GM23248 (cell line): ENCODE measurements around the gene ARHGEF1. TPM values are rescaled to one million over a fixed set of nuclear protein-coding genes. Genes with fewer than 3 reads are reported as not detected.
"Not testable (repeated sequence)": the region's sequence is repeated elsewhere in the genome, so short reads cannot be mapped to it uniquely, and the experiment has no call there.

Source experiments
- DNase-seq: peaks from one replicate; pipeline ENCODE4 v3.0.0-alpha.2; 2015
- H2AFZ ChIP-seq: fragments of 200-600 bp; sonication (generic); 2 replicates; pipeline ENCODE4 v1.6.1; 2016; ENCODE audit warnings: antibody characterized with exemption
- H3F3A ChIP-seq: fragments of 200-600 bp; sonication (generic); 2 replicates; pipeline ENCODE4 v1.6.1; 2016; ENCODE audit warnings: mild to moderate bottlenecking, antibody characterized with exemption, mixed run types; ENCODE audit not compliant: insufficient read depth
- H3K27ac ChIP-seq: fragments of 200-600 bp; sonication (generic); 2 replicates; pipeline ENCODE4 v1.5.1; 2016; ENCODE audit warnings: mild to moderate bottlenecking
- H3K27me3 ChIP-seq: fragments of 200-600 bp; sonication (generic); replicated peaks from 2 replicates; pipeline ENCODE4 v1.6.1; 2016; ENCODE audit warnings: mild to moderate bottlenecking; ENCODE audit not compliant: insufficient read depth
- H3K36me3 ChIP-seq: fragments of 200-600 bp; sonication (generic); 2 replicates; pipeline ENCODE4 v1.6.1; 2016; ENCODE audit warnings: low read depth, mild to moderate bottlenecking
- H3K4me1 ChIP-seq: fragments of 200-600 bp; sonication (generic); 2 replicates; pipeline ENCODE4 v1.6.1; 2016; ENCODE audit warnings: mild to moderate bottlenecking; ENCODE audit not compliant: insufficient read depth
- H3K4me2 ChIP-seq: fragments of 200-600 bp; sonication (generic); one replicate; pipeline ENCODE4 v1.6.1; 2016; ENCODE audit warnings: mild to moderate bottlenecking; ENCODE audit not compliant: unreplicated experiment
- H3K4me3 ChIP-seq: fragments of 200-600 bp; sonication (generic); 2 replicates; pipeline ENCODE4 v1.5.1; 2016; ENCODE audit warnings: mild to moderate bottlenecking
- H3K79me2 ChIP-seq: fragments of 200-600 bp; sonication (generic); 2 replicates; pipeline ENCODE4 v1.6.1; 2016; ENCODE audit warnings: mild to moderate bottlenecking; ENCODE audit not compliant: insufficient read depth
- H3K9ac ChIP-seq: fragments of 200-600 bp; sonication (generic); 2 replicates; pipeline ENCODE4 v1.6.1; 2016; ENCODE audit warnings: mild to moderate bottlenecking
- H3K9me2 ChIP-seq: fragments of 200-600 bp; sonication (generic); 2 replicates; pipeline ENCODE4 v1.6.1; 2016; ENCODE audit warnings: mixed run types, mild to moderate bottlenecking, moderate library complexity; ENCODE audit not compliant: insufficient read depth
- H3K9me3 ChIP-seq: fragments of 200-600 bp; sonication (generic); one replicate; pipeline ENCODE4 v1.6.1; 2017; ENCODE audit warnings: low read depth
- H4K20me1 ChIP-seq: fragments of 200-600 bp; sonication (generic); 2 replicates; pipeline ENCODE4 v1.6.0; 2016; ENCODE audit not compliant: insufficient read depth
- EZH2 ChIP-seq: fragments of 200-600 bp; sonication (generic); IDR thresholded peaks from 2 replicates; pipeline ENCODE4 v1.6.1; 2018; ENCODE audit warnings: antibody characterized with exemption, mild to moderate bottlenecking; ENCODE audit not compliant: insufficient read depth, poor library complexity, severe bottlenecking
- EZH2phosphoT487 ChIP-seq: fragments of 200-600 bp; sonication (generic); IDR thresholded peaks from 2 replicates; pipeline ENCODE4 v1.6.1; 2018; ENCODE audit warnings: antibody characterized with exemption, moderate library complexity, mild to moderate bottlenecking, low read depth; ENCODE audit not compliant: insufficient read depth
- WGBS, 2 experiments: methylation state at CpG; one replicate each; pipeline ENCODE4 v1.1.6; 2015 to 2017; ENCODE audit warnings: low lambda C conversion rate in 2 of 2, low coverage in 1 of 2; ENCODE audit errors: missing lambda C conversion rate in 2 of 2; 5-methylcytosine and 5-hydroxymethylcytosine counted together
- in situ Hi-C: fragments of 300-500 bp; cut with MboI; formaldehyde crosslinking; loops from 2 replicates; pipeline ENCODE4 v1.15.0; 2020
- polyA plus RNA-seq: library from polyadenylated mRNA; unstranded; fragments of >200 nt; fragmentation: Nextera tagmentation; extraction: Ambion mirVana; gene quantifications from 2 replicates; pipeline ENCODE4 v1.2.1, GENCODE V29; 2016
- total RNA-seq: library from RNA; depleted of rRNA; stranded (reverse); fragments of >200 nt; shearing (Covaris generic); gene quantifications from 2 replicates; pipeline ENCODE4 v1.2.3, GENCODE V29; 2014

ARHGEF1 gene
- total and polyA plus RNA-seq, 2 experiments from 2014 or later = 46.2 to 49.6 TPM

- H4K20me1 ChIP-seq = peaks cover 13% of the 10 kb centered on the region; the same call in 1 of the 2 replicates
- H3K27me3 ChIP-seq = no peaks in the 10 kb centered on the region
- H3K9me3 ChIP-seq = no peaks in the 10 kb centered on the region
- H3K27ac ChIP-seq = peak overlapping the region; percentile 19; the same call in 1 of the 2 replicates
- no peaks in the 10 kb centered on the region for H3K9me2 ChIP-seq
- no peak overlapping the region for H3K9ac ChIP-seq
- no peak overlapping the region for H2AFZ ChIP-seq
- no peak overlapping the region for H3K4me2 ChIP-seq
- H3F3A ChIP-seq = peaks cover 80% of the 10 kb centered on the region
- in situ Hi-C loops = no loop called here
- H3K4me1 ChIP-seq = no peaks in the 10 kb centered on the region
- peaks cover 33% of the 10 kb centered on the region for H3K79me2 ChIP-seq
- peak; percentile 79 for DNase-seq
- TF ChIP-seq EZH2phosphoT487 = no peak
- no peak for TF ChIP-seq EZH2
- WGBS, 2 experiments = 57 to 75% methylated on average over 3 of the region's 3 CpGs
- H3K4me3 ChIP-seq = no peak overlapping the region
- peaks cover 45% of the 10 kb centered on the region for H3K36me3 ChIP-seq
Measured at GRCh38 chr19:41870401-41870873, 12.5 kb upstream of the ARHGEF1 start.

- DNase-seq = no peak
- no peaks in the 10 kb centered on the region for H3K4me1 ChIP-seq
- H3K9ac ChIP-seq = no peak overlapping the region
- TF ChIP-seq EZH2 = no peak
- no peak for TF ChIP-seq EZH2phosphoT487
- H3F3A ChIP-seq = peaks cover 70% of the 10 kb centered on the region
- H3K9me2 ChIP-seq = no peaks in the 10 kb centered on the region
- no peak overlapping the region for H3K4me2 ChIP-seq
- peaks cover 41% of the 10 kb centered on the region; the same call in 1 of the 2 replicates for H3K36me3 ChIP-seq
- no peak overlapping the region for H3K4me3 ChIP-seq
- H3K9me3 ChIP-seq = no peaks in the 10 kb centered on the region
- 80 to 81% methylated on average over 16 of the region's 16 CpGs for WGBS, 2 experiments
- no peak overlapping the region for H2AFZ ChIP-seq
- no peak overlapping the region for H3K27ac ChIP-seq
- in situ Hi-C loops = no loop called here
- H3K79me2 ChIP-seq = peaks cover 19% of the 10 kb centered on the region
- H4K20me1 ChIP-seq = peaks cover 13% of the 10 kb centered on the region; the same call in 1 of the 2 replicates
- H3K27me3 ChIP-seq = no peaks in the 10 kb centered on the region
Measured at GRCh38 chr19:41871573-41872383, 11.2 kb upstream of the ARHGEF1 start.

- Histone ChIP-seq H3K9ac (no peak overlapping the region), H3K36me3 (peaks cover 35% of the 10 kb centered on the region; the same call in 1 of the 2 replicates), H3F3A (peaks cover 64% of the 10 kb centered on the region), H3K4me2 (no peak overlapping the region), H3K9me2 (no peaks in the 10 kb centered on the region), H3K9me3 (no peaks in the 10 kb centered on the region), H2AFZ (no peak overlapping the region), H3K27me3 (no peaks in the 10 kb centered on the region), H4K20me1 (peaks cover 13% of the 10 kb centered on the region; the same call in 1 of the 2 replicates), H3K4me1 (no peaks in the 10 kb centered on the region), H3K4me3 (no peak overlapping the region), H3K27ac (no peak overlapping the region), H3K79me2 (peaks cover 13% of the 10 kb centered on the region)
- in situ Hi-C loops = no loop called here
- WGBS, 2 experiments = 89 to 90% methylated on average over 12 of the region's 12 CpGs
- DNase-seq = no peak
- TF ChIP-seq EZH2phosphoT487 (no peak), EZH2 (no peak)
Measured at GRCh38 chr19:41872384-41872774, 10.6 kb upstream of the ARHGEF1 start.

GRCh38 chr19:41872775-41873647, 10.0 kb upstream of the ARHGEF1 start:
- Histone ChIP-seq H2AFZ (no peak overlapping the region), H3K4me1 (no peaks in the 10 kb centered on the region), H3K9me2 (no peaks in the 10 kb centered on the region), H3K9me3 (no peaks in the 10 kb centered on the region), H3K36me3 (peaks cover 29% of the 10 kb centered on the region; the same call in 1 of the 2 replicates), H3K4me3 (no peak overlapping the region), H3K27ac (no peak overlapping the region), H3K27me3 (no peaks in the 10 kb centered on the region), H4K20me1 (peaks cover 13% of the 10 kb centered on the region; the same call in 1 of the 2 replicates), H3K79me2 (peaks cover 7% of the 10 kb centered on the region), H3K4me2 (no peak overlapping the region), H3K9ac (no peak overlapping the region), H3F3A (peaks cover 57% of the 10 kb centered on the region)
- 50 to 52% methylated on average over 18 of the region's 18 CpGs for WGBS, 2 experiments
- TF ChIP-seq EZH2phosphoT487 (no peak), EZH2 (no peak)
- in situ Hi-C loops = no loop called here
- DNase-seq = peak; percentile 71

GRCh38 chr19:41875973-41876372, 7.0 kb upstream of the ARHGEF1 start:
- H2AFZ ChIP-seq, in situ Hi-C loops, H3K27me3 ChIP-seq, H3K27ac ChIP-seq, H3K4me3 ChIP-seq, H3K36me3 ChIP-seq, H3K79me2 ChIP-seq, H4K20me1 ChIP-seq, DNase-seq, H3K9ac ChIP-seq, H3K9me3 ChIP-seq, H3K4me1 ChIP-seq, H3K4me2 ChIP-seq, H3K9me2 ChIP-seq: not testable (repeated sequence)
- 97 to 98% methylated on average over 3 of the region's 3 CpGs for WGBS, 2 experiments
- H3F3A ChIP-seq = peaks cover 30% of the 10 kb centered on the region
